AG04450 (cell line): ENCODE data around the gene FLT4. TPM values are rescaled to one million over a fixed set of nuclear protein-coding genes. Genes with fewer than 3 reads are reported as not detected.

ENCODE experiments used
- CTCF ChIA-PET: fragments of 300-600, 350-600 bp; formaldehyde crosslinking; extraction: SDS; loops from one replicate; lab custom pipeline; 2022; ENCODE audit warnings: antibody characterized with exemption, inconsistent platforms; lab: Charles Lee
- POLR2A ChIA-PET: fragments of 350-600 bp; formaldehyde crosslinking; extraction: SDS; loops from one replicate; lab custom pipeline; 2021; ENCODE audit warnings: antibody characterized with exemption, inconsistent platforms; lab: Yijun Ruan, JAX
- DNase-seq: peaks from one replicate; pipeline ENCODE4 v3.0.0-alpha.2; 2011; ENCODE audit warnings: low read depth, low spot score
- H3K27ac ChIP-seq: one replicate; pipeline ENCODE4 v1.5.1; 2012; ENCODE audit warnings: low read depth, low read length, control low read depth
- H3K27me3 ChIP-seq: one replicate; pipeline ENCODE4 v1.6.0; 2012; ENCODE audit warnings: low read length; ENCODE audit not compliant: control insufficient read depth, insufficient read depth
- H3K4me3 ChIP-seq: 2 replicates; pipeline ENCODE4 v1.5.1; 2011; ENCODE audit warnings: mild to moderate bottlenecking, low read depth, low read length, control low read depth
- H3K9me3 ChIP-seq: 2 replicates; pipeline ENCODE4 v1.5.1; 2012; ENCODE audit warnings: low read length; ENCODE audit not compliant: control insufficient read depth, insufficient read depth
- polyA plus RNA-seq: library from polyadenylated mRNA; depleted of rRNA; stranded (reverse); fragments of >200 nt; gene quantifications from 2 replicates; pipeline ENCODE4 v1.2.3, GENCODE V29; 2011
- TF ChIP-seq, protein P1 (sequence below): IDR thresholded peaks from 2 replicates; pipeline ENCODE4 v1.5.1; 2011; ENCODE audit warnings: low read depth, low read length, control low read depth, inconsistent platforms

FLT4 gene
- polyA plus RNA-seq, 1 experiment, result not detected

DNA sequence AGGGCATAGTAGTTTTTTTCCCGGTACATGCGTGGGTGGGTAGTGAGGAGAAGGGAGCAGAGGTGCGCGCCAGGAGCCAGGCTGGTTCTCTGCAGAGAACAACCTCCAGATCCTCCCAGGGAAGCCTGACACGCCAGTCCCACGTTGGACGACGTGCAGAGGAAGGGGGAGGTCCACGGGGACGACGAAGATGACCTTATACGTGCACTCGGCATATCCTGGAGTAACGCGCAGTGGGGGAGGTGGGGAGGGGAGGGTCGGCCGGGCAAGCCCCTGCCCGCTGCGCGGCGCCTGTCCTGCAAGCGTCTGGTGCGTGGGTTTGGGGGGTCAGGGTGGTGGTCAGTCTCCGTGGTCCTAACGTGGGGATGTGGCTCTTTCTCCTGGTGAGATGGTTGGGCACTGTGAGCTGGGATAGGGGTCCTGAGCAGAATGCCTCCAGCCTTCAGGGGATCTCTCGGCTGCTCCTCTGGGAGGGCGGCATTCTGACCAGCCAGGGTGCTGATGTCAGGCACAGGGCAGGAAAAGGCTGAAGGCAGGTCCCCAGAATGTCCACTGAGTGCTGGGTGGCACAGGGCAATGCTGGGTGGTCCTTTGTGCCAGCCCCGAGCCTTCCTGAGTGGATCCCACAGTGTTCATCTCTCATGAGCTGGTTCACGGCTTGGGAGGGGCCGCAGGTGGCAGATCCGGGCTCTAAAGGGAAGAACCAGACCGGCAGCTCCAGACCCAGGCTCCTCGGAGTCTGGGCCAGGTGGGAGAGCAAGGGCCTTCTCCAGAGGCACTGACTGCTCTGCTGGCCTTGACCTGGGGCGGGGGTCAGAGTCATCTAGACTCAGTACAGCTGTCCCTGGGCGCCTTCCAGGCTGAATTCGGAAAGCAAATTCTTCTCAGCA is 47.6 kb downstream of the FLT4 start:
- POLR2A ChIA-PET, result no interaction called here
- H3K9me3 ChIP-seq, result no peaks in the 10 kb centered on the region; the same call in 1 of the 2 replicates

DNA sequence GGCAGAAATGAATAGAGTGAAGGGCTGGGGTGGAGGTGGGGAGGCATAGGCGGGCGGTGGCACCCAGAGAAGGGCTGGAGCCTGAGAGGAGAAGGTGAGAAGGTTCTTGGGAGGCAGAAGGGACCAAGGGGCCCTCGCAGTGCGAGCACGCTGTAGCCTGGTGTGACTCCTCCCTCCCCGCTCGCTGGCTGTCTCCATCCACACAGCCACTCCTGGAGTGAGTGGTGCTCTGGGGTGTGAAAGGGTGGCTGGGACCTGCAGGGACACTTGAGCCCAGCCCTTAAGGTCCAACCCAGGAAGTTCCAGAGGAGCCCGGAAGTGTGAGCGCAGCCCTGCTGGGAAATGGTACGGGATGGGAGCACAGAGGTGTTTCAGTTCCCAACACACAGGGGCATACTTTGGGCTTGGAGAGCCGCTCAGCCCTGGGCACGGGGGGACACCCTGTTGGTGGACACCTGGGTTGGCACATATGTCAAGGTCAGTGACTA is 48.8 kb downstream of the FLT4 start:
- peaks cover 3% of the 10 kb centered on the region for H3K27me3 ChIP-seq
- DNase-seq, result no peak
- H3K27ac ChIP-seq, result no peak overlapping the region
- TF ChIP-seq, protein P1, sequence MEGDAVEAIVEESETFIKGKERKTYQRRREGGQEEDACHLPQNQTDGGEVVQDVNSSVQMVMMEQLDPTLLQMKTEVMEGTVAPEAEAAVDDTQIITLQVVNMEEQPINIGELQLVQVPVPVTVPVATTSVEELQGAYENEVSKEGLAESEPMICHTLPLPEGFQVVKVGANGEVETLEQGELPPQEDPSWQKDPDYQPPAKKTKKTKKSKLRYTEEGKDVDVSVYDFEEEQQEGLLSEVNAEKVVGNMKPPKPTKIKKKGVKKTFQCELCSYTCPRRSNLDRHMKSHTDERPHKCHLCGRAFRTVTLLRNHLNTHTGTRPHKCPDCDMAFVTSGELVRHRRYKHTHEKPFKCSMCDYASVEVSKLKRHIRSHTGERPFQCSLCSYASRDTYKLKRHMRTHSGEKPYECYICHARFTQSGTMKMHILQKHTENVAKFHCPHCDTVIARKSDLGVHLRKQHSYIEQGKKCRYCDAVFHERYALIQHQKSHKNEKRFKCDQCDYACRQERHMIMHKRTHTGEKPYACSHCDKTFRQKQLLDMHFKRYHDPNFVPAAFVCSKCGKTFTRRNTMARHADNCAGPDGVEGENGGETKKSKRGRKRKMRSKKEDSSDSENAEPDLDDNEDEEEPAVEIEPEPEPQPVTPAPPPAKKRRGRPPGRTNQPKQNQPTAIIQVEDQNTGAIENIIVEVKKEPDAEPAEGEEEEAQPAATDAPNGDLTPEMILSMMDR, result no peak
- H3K9me3 ChIP-seq, result no peaks in the 10 kb centered on the region; the same call in 1 of the 2 replicates
- POLR2A ChIA-PET, result no interaction called here
- CTCF ChIA-PET, result no interaction called here
- no peak overlapping the region for H3K4me3 ChIP-seq

More for the DNA sequence above, 47.6 kb downstream of the FLT4 start:
- TF ChIP-seq, protein P1, result no peak
- Histone ChIP-seq H3K4me3 (no peak overlapping the region), H3K27ac (no peak overlapping the region), H3K27me3 (peaks cover 3% of the 10 kb centered on the region)
- CTCF ChIA-PET, result no interaction called here
- DNase-seq, result no peak

DNA sequence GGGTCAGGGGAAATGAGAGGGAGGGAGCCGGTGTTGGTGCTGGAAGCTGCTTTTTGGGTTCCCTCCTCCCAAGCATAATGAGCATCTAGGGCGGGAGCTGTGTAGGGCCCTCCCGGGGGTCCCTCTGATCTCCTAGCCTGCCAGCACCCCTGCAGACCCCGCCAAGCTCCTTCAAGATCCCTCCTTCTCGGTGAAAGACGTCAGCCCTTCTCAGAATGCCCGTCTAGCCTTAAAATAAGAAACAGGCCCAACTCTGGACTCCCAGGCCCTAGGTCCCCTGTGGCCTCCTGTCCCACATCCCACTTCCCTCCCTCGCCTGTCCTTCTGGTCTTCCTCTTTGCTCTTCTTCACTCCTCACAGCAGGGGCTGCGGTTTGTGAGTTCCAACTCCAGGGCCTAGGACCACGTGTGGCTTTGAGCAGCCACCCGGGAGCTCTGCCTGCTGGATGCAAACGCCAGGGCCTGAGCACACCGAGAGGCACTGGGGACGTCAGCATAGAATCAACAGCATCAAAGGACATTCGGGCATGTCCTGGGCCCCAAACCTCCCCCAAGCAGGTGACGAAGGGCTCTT is 49.3 kb downstream of the FLT4 start:
- ChIA-PET POLR2A (no interaction called here), CTCF (no interaction called here)
- no peaks in the 10 kb centered on the region; the same call in 1 of the 2 replicates for H3K9me3 ChIP-seq
- H3K4me3 ChIP-seq, result no peak overlapping the region
- H3K27ac ChIP-seq, result no peak overlapping the region
- TF ChIP-seq, protein P1, result no peak
- DNase-seq, result no peak
- peaks cover 3% of the 10 kb centered on the region for H3K27me3 ChIP-seq

DNA sequence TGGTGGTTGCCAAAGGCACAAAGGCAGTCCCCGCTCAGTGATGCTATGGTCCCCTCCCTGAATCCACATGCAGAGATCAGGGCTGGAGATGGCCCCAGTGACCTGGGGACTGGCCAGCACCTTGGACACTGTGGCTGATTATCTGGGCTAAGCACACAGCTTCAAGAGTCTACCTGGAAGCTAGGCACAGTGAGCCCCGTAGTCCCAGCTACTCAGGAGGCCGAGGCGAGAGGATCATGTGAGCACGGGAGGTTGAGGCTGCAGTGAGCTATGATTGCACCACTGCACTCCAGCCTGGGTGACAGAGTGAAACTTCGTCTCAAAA is 49.8 kb downstream of the FLT4 start:
- Histone ChIP-seq H3K27ac (no peak overlapping the region), H3K27me3 (peaks cover 3% of the 10 kb centered on the region), H3K9me3 (no peaks in the 10 kb centered on the region; the same call in 1 of the 2 replicates), H3K4me3 (no peak overlapping the region)
- POLR2A ChIA-PET, result no interaction called here
- TF ChIP-seq, protein P1, result no peak
- DNase-seq, result no peak
- CTCF ChIA-PET, result no interaction called here
